Chondrocyte (in vitro differentiated cells): ENCODE measurements around the gene CHURC1. TPM values are rescaled to one million over a fixed set of nuclear protein-coding genes. Genes with fewer than 3 reads are reported as not detected.

Experiments
- DNase-seq: peaks from one replicate; pipeline ENCODE4 v3.0.0; 2021; ENCODE audit warnings: mixed read lengths, low spot score
- H3K27ac Mint-ChIP-seq: one replicate; pipeline ENCODE4 v1.8.0; 2021; ENCODE audit warnings: mild to moderate bottlenecking, moderate library complexity, mixed read lengths; ENCODE audit not compliant: unreplicated experiment
- H3K27me3 Mint-ChIP-seq: 2 replicates; pipeline ENCODE4 v1.8.0; 2021; ENCODE audit warnings: low read depth, mixed read lengths
- H3K36me3 Mint-ChIP-seq: 2 replicates; pipeline ENCODE4 v1.8.0; 2021; ENCODE audit warnings: low read depth, mixed read lengths
- H3K4me1 Mint-ChIP-seq: 2 replicates; pipeline ENCODE4 v1.8.0; 2021; ENCODE audit warnings: low read depth, mild to moderate bottlenecking, mixed read lengths
- H3K4me3 Mint-ChIP-seq: one replicate; pipeline ENCODE4 v1.8.0; 2021; ENCODE audit warnings: mild to moderate bottlenecking, moderate library complexity, mixed read lengths; ENCODE audit not compliant: unreplicated experiment
- H3K9me3 Mint-ChIP-seq: 2 replicates; pipeline ENCODE4 v1.8.0; 2021; ENCODE audit warnings: low read depth, mixed read lengths
- CTCF ChIP-seq: fragments of 200-600 bp; sonication (generic); IDR thresholded peaks from 2 replicates; pipeline ENCODE4 v1.5.0; 2021; ENCODE audit warnings: antibody characterized with exemption, mild to moderate bottlenecking, moderate library complexity
- total RNA-seq: library from RNA; stranded (reverse); gene quantifications from 3 replicates; pipeline ENCODE4 v1.2.1, GENCODE V29; 2021

CHURC1 gene
- total RNA-seq, 1 donor from 2014 or later: 46.9 TPM

- Mint-ChIP-seq H3K9me3 (no peaks in the 10 kb centered on the region), H3K27me3 (no peaks in the 10 kb centered on the region), H3K4me3 (no peak overlapping the region), H3K36me3 (peaks cover 7% of the 10 kb centered on the region), H3K27ac (peak overlapping the region; percentile 13), H3K4me1 (peaks cover 44% of the 10 kb centered on the region)
- TF ChIP-seq CTCF: no peak
- DNase-seq: no peak
Measured at GRCh38 chr14:64938972-64939816, 24.9 kb downstream of the CHURC1 start.

GRCh38 chr14:64939817-64940190 lies 25.5 kb downstream of the CHURC1 start:
- Mint-ChIP-seq H3K9me3 (no peaks in the 10 kb centered on the region), H3K4me3 (no peak overlapping the region), H3K27me3 (no peaks in the 10 kb centered on the region), H3K4me1 (peaks cover 38% of the 10 kb centered on the region), H3K36me3 (peaks cover 4% of the 10 kb centered on the region), H3K27ac (no peak overlapping the region)
- no peak for DNase-seq
- TF ChIP-seq CTCF: no peak

- DNase-seq: no peak
- Mint-ChIP-seq H3K27ac (no peak overlapping the region), H3K27me3 (no peaks in the 10 kb centered on the region), H3K4me3 (no peak overlapping the region), H3K4me1 (peaks cover 34% of the 10 kb centered on the region), H3K9me3 (no peaks in the 10 kb centered on the region), H3K36me3 (peaks cover 7% of the 10 kb centered on the region)
- no peak for TF ChIP-seq CTCF
Measured at GRCh38 chr14:64940336-64940910, 26.2 kb downstream of the CHURC1 start.

- peaks cover 12% of the 10 kb centered on the region for H3K4me1 Mint-ChIP-seq
- no peak within 1 kb of the TSS for H3K4me3 Mint-ChIP-seq
- peaks cover 17% of the 10 kb centered on the region for H3K36me3 Mint-ChIP-seq
- TF ChIP-seq CTCF: no peak
- DNase-seq: no peak
- H3K9me3 Mint-ChIP-seq: no peaks in the 10 kb centered on the region
- no peaks in the 10 kb centered on the region for H3K27me3 Mint-ChIP-seq
- no peak within 1 kb of the TSS for H3K27ac Mint-ChIP-seq
Measured at GRCh38 chr14:64942531-64943111, 28.4 kb downstream of the CHURC1 start, which contains the start of gene GPX2. Gene GPX2, minus strand, starts transcription at chr14:64942745. Its CDS starts 19 bp downstream, at chr14:64942726.

GRCh38 chr14:64943556-64943955 lies 29.3 kb downstream of the CHURC1 start:
- no peak for TF ChIP-seq CTCF
- Mint-ChIP-seq H3K9me3 (no peaks in the 10 kb centered on the region), H3K27ac (no peak overlapping the region), H3K36me3 (peaks cover 22% of the 10 kb centered on the region), H3K4me1 (peaks cover 4% of the 10 kb centered on the region), H3K4me3 (no peak overlapping the region), H3K27me3 (no peaks in the 10 kb centered on the region)
- DNase-seq: no peak
